ENCODE measurements around the gene JAKMIP3.

- TF ChIP-seq CTCF (IDR thresholded peaks at IDR 0.05; ENCODE audit: low read depth, low read length, poor library complexity, severe bottlenecking) (no peak), EZH2phosphoT487 (IDR thresholded peaks at IDR 0.05; ENCODE audit: borderline replicate concordance, low read length) (no peak)
These were observed 43.8 kb downstream of the JAKMIP3 start for GRCh38 chr10:132109341-132110110.

All from DOHH2 (cell line).